GM21390 (cell line): ENCODE measurements around the gene KLC4.
"Not testable (repeated sequence)": the region's sequence is repeated elsewhere in the genome, so short reads cannot be mapped to it uniquely, and the experiment has no call there.

ENCODE experiments used
- ATAC-seq: cut with Tn5 transposase; IDR thresholded peaks from one replicate; pipeline ENCODE4 v1.9.1; 2021; ENCODE audit not compliant: unreplicated experiment

KLC4 gene

DNA sequence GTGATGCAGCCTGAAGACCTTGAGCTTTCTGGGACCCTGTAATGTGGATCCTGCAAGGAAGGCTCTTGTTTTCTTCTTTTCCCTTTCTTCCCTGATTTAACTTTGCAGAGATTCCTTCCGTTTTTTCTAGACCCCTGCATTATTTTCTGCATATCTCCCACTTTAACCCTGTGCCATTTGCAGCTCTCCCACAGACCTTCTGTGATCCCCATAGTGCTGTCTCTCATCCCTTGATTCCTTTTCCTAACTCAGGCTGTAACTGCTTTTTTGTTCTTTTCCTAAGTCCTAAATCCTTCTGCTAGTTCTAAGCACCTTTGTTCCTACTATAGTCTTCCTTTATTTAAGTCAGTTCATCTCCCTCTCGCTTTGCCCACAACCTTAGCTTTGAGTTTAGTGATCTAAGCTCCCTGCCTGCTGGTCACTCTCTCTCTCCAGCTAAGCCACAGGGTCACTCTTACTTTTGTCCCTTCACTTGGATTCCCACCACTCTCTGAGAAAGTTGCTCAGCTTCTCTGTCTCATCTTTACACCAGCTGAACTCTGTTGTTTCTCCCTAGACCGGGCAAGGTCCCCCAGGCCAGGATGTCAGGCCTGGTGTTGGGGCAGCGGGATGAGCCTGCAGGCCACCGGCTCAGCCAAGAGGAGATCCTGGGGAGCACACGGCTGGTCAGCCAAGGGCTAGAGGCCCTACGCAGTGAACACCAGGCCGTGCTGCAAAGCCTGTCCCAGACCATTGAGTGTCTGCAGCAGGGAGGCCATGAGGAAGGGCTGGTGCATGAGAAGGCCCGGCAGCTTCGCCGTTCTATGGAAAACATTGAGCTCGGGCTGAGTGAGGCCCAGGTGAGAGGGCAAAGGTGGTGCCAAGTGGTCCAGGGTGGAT lies 1.6 kb downstream of the KLC4 start:
- no peak for ATAC-seq

- no peak for ATAC-seq
Measured at GRCh38 chr6:43061861-43062260, 2.4 kb downstream of the KLC4 start.

DNA sequence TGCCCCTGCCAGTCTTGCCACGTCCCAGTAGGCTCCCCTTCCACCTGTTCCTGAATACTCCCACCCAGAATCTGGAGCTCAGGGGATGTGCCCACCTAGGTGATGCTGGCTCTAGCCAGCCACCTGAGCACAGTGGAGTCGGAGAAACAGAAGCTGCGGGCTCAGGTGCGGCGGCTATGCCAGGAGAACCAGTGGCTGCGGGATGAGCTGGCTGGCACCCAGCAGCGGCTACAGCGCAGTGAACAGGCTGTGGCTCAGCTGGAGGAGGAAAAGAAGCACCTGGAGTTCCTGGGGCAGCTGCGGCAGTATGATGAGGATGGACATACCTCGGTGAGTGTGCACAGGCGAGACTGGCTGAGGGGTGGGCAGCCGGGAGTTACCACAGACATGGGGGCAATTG lies 3.4 kb downstream of the KLC4 start:
- ATAC-seq: no peak

- ATAC-seq: no peak
Measured at GRCh38 chr6:43070028-43070632, 10.7 kb downstream of the KLC4 start.

- no peak for ATAC-seq
Measured at GRCh38 chr6:43074847-43075669, 15.6 kb downstream of the KLC4 start.

DNA sequence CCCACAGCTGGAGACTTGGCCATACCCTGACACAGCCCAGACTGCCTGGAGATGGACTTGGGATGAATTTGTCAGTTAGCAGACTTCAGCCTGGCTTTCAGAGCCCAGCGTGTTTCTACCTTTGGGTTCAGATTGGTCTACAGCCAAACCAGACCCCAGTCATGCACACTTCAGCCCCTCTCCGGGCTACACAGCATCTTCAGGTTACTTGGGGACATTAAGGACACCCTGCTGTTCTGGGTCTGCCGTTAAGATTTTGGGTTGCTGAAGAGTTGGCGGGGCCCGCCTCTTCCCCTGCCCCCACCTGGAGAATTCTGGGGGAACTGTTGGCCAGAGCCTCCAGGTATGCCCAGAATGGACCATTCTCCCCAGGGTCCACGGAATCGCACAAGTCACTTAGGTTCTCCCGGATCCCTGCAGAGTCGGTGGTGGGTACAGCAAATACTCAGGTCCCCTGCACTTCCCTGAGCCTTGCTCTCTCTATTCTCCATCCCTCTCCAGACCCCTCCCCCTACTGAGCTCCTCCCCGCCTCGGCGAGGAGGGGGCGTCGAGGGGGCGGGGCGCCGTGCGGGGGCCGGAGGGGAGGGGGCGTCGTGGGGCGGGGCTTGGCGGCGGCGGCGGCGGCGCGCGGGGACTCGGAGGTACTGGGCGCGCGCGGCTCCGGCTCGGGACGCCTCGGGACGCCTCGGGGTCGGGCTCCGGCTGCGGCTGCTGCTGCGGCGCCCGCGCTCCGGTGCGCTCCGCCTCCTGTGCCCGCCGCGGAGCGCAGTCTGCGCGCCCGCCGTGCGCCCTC lies 16.4 kb downstream of the KLC4 start, which contains the start of gene PTK7:
Gene PTK7, plus strand, starts transcription at position 645 of the 794 bp plus-strand sequence. CDS start 175 bp downstream, outside the sequence.
- ATAC-seq: no peak

- no peak for ATAC-seq
Measured at GRCh38 chr6:43076464-43077332, 17.3 kb downstream of the KLC4 start.

GRCh38 chr6:43077333-43077809 lies 17.9 kb downstream of the KLC4 start:
- no peak for ATAC-seq

- ATAC-seq: no peak
Measured at GRCh38 chr6:43077981-43078511, 18.6 kb downstream of the KLC4 start.

- no peak for ATAC-seq
Measured at GRCh38 chr6:43078691-43079090, 19.3 kb downstream of the KLC4 start.

GRCh38 chr6:43081043-43081442 lies 21.6 kb downstream of the KLC4 start:
- ATAC-seq: no peak

DNA sequence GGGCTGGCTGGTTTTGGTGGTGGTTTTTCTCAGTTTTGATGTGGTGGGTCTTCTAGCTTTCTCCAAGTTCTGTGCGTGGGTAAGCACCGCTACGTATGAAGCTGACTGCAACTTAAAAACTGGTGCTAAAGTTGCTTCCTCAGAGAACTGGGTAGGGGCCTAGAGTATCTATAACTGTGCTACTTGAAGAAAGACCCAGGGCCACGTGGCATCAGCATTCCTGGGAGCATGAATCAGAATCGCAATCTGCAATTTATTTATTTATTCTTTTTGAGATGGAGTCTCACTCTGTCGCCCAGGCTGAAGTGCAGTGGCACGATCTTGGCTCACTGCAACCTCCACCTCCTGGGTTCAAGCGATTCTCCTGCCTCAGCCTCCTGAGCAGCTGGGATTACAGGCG lies 22.5 kb downstream of the KLC4 start:
- not testable (repeated sequence) for ATAC-seq

GRCh38 chr6:43082806-43083655 lies 23.6 kb downstream of the KLC4 start:
- no peak for ATAC-seq

DNA sequence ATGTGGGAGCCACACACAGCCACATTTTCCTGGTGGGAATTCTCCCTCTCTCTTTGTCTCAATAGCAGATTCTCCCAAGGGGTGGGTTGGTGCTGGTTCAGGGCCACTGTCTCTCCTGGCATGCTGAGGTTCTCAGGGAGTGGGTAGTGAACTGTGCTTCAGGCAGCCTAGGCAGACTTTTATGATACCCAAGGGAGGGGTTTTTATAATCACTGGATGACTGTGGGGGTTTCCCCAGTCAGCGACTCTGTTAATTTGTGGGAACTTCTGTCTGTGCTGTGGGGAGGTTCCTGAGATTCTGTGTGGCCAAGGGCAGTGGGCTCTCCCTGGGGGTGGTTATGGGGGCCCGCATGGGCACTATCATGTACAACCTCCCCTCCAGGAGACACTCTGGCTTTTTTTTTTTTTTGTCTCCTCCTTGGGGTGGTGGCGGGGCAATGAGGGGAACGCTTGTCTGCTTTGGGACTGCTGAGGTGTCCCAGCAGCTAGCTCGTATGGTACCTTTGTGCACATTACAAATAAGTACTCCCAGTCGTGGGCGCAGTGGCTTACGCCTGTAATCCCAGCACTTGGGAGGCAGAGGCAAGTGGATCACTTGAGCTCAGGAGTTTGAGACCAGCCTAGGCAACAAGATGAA lies 26.7 kb downstream of the KLC4 start:
- no peak for ATAC-seq

DNA sequence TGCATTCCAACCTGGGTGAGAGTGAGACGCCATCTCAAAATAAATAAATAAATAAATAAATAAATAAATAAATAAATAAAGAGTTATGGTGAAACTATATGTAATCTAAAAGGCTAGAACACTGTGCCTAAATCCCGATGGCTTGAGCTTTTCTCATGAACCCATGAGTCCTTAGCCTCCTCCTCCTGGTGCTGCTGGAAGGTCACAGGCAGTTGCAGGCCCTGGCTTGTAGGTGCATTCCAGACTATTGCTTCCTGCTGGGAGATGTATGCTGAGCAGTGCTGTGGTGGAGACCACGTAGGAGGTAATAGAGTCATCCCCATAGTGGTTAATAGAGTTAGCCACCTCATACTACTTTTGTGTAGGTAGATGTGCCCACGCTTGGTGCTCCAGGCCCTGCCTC lies 29.2 kb downstream of the KLC4 start:
- no peak for ATAC-seq

DNA sequence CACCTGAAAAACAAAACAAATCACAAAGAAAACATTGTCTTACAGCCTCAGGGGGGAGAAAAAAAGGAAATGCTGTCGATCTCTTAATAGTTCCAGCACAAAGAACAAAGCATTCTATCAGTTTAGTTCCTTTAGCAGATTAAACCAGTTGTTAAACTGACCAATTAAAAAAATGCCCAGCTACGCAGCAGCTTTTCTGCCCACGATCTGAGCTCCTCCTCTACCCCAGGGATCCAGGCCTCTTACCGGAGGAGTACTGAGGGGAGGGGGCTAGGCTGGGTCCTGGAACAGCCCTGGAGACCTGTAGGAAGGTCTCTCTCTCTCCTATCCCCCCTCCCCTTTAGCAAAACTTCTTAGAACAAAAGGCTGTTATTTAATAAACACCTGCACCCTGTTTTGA lies 30.0 kb downstream of the KLC4 start:
- ATAC-seq: no peak

DNA sequence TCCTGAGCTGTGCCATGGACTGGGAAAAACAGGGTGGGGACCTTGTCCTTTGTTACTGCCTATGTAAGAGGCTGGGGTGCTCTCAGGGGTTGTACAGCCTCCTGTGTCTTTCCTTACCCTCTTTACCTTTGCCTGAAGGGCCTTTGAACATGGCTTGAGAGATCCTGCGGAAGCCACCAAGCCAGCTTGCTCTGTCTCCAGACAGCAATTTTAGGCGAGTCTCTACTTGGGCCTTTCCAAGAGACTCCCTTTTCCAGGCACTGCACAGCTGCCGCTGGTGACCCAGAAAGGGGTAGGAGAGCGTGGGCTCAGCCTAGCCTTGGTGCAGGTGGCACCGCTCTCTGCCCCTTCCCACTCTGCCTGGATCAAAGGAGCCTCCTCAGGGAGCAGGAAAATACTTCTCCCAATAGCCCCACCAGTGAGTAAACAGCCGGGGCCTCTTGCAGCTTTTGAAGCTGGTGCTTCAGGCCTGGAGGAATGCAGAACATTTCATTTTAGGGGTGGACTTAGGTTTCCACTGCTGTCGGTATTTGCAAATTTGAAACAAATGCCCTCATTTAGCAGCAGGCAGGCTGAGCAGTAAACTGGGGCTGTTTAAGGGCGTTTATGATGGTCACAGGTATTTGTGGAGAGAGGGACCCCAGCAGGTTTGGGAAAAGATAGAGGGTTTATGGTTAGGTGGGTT lies 30.6 kb downstream of the KLC4 start:
- ATAC-seq: no peak
